Osteocyte (in vitro differentiated cells): Measurements from ENCODE around the gene IFTAP. TPM values are rescaled to one million over a fixed set of nuclear protein-coding genes. Genes with fewer than 3 reads are reported as not detected.
A peak's percentile ranks its signal among the peaks of the same experiment; 100 is the strongest.
"Not testable (repeated sequence)": the region's sequence is repeated elsewhere in the genome, so short reads cannot be mapped to it uniquely, and the experiment has no call there.

Experiments used
- DNase-seq: peaks from one replicate; pipeline ENCODE4 v3.0.0; 2021; ENCODE audit warnings: mixed read lengths; ENCODE audit not compliant: unreplicated experiment; ENCODE audit errors: extremely low spot score
- H3K27ac Mint-ChIP-seq: one replicate; pipeline ENCODE4 v1.8.0; 2021; ENCODE audit warnings: mild to moderate bottlenecking, mixed read lengths; ENCODE audit not compliant: unreplicated experiment
- H3K27me3 Mint-ChIP-seq: one replicate; pipeline ENCODE4 v1.8.0; 2021; ENCODE audit warnings: mixed read lengths; ENCODE audit not compliant: unreplicated experiment
- H3K36me3 Mint-ChIP-seq: one replicate; pipeline ENCODE4 v1.8.0; 2021; ENCODE audit warnings: mixed read lengths; ENCODE audit not compliant: unreplicated experiment
- H3K4me1 Mint-ChIP-seq: one replicate; pipeline ENCODE4 v1.8.0; 2021; ENCODE audit warnings: mixed read lengths; ENCODE audit not compliant: unreplicated experiment
- H3K4me3 Mint-ChIP-seq: one replicate; pipeline ENCODE4 v1.8.0; 2021; ENCODE audit warnings: mild to moderate bottlenecking, moderate library complexity, mixed read lengths; ENCODE audit not compliant: unreplicated experiment
- H3K9me3 Mint-ChIP-seq: one replicate; pipeline ENCODE4 v1.8.0; 2021; ENCODE audit warnings: mixed read lengths; ENCODE audit not compliant: unreplicated experiment
- long read RNA-seq: library from polyadenylated mRNA; unstranded; transcript quantifications from one replicate; pipeline ENCODE4 v2.0.0, GENCODE V29; 2021
- total RNA-seq: library from RNA; stranded (reverse); gene quantifications from 2 replicates; pipeline ENCODE4 v1.2.1, GENCODE V29; 2021
- TF ChIP-seq, protein P1 (sequence below): fragments of 200-600 bp; sonication (generic); IDR thresholded peaks from 2 replicates; pipeline ENCODE4 v1.5.0; 2021; ENCODE audit warnings: antibody characterized with exemption, mild to moderate bottlenecking, moderate library complexity

The IFTAP gene, protein sequence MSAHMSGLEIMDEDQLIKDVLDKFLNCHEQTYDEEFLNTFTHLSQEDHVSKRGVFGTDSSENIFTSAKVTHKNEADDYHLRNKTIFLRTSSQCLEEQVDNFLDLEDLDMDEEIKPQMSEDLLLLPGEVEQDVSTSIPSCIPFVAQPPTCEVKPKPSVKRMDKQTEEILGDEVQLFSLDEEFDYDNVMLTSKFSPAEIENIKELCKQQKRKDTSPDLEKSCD
- total RNA-seq, result 22.4 and 22.5 TPM in 2 replicates
- long read RNA-seq, transcript C11orf74-201 (6 exons, 863 nt), result major isoform, 6 of 21 reads
- long read RNA-seq, partial matches to known transcripts, result 1 of 21 reads
- long read RNA-seq, other reads (novel, unspliced or antisense), result 5 of 21 reads

DNA sequence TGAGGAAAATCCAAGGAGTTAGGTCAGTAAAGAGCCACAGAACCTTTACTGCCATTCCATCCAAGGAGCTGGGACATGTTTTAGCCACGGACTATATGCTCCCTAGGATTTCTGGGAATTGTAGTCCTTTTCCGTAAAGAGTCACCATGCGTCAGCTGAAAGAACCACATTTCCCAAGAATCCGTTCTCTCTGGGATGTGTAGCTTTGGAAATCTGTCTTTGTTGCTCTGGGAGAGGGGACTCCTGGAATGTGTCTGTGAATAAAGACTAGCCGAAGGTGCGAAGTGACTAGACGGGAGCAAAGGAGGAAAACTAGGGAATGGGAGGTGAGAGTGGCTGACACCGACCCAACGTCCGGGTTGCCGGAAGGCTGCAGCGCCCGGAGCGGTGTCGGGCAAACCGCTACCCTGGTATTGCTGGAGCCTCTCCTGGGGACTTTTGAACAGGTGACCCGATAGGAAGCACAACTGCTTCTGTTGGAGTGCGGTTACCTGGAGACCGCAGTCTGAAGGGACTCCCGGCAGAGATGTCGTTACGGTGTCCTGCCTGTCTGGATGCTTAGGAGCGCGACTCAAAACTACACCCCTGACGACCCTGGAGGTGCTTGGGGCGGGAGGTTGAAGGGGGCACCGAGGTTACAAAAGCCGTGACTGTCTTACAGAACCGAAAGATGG, at the start of gene IFTAP:
TSS of gene IFTAP (plus strand) at position 187 of the 674 bp plus-strand sequence. CDS start 15,602 bp downstream, outside the sequence.
- H3K36me3 Mint-ChIP-seq, result no peaks in the 10 kb centered on the region
- peaks cover 24% of the 10 kb centered on the region for H3K27me3 Mint-ChIP-seq
- H3K9me3 Mint-ChIP-seq, result no peaks in the 10 kb centered on the region
- peaks cover 14% of the 10 kb centered on the region for H3K4me1 Mint-ChIP-seq
- no peak for DNase-seq
- H3K4me3 Mint-ChIP-seq, result peak within 1 kb of the TSS; percentile 94
- TF ChIP-seq, protein P1, sequence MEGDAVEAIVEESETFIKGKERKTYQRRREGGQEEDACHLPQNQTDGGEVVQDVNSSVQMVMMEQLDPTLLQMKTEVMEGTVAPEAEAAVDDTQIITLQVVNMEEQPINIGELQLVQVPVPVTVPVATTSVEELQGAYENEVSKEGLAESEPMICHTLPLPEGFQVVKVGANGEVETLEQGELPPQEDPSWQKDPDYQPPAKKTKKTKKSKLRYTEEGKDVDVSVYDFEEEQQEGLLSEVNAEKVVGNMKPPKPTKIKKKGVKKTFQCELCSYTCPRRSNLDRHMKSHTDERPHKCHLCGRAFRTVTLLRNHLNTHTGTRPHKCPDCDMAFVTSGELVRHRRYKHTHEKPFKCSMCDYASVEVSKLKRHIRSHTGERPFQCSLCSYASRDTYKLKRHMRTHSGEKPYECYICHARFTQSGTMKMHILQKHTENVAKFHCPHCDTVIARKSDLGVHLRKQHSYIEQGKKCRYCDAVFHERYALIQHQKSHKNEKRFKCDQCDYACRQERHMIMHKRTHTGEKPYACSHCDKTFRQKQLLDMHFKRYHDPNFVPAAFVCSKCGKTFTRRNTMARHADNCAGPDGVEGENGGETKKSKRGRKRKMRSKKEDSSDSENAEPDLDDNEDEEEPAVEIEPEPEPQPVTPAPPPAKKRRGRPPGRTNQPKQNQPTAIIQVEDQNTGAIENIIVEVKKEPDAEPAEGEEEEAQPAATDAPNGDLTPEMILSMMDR, result no peak
- H3K27ac Mint-ChIP-seq, result peak within 1 kb of the TSS; percentile 73

DNA sequence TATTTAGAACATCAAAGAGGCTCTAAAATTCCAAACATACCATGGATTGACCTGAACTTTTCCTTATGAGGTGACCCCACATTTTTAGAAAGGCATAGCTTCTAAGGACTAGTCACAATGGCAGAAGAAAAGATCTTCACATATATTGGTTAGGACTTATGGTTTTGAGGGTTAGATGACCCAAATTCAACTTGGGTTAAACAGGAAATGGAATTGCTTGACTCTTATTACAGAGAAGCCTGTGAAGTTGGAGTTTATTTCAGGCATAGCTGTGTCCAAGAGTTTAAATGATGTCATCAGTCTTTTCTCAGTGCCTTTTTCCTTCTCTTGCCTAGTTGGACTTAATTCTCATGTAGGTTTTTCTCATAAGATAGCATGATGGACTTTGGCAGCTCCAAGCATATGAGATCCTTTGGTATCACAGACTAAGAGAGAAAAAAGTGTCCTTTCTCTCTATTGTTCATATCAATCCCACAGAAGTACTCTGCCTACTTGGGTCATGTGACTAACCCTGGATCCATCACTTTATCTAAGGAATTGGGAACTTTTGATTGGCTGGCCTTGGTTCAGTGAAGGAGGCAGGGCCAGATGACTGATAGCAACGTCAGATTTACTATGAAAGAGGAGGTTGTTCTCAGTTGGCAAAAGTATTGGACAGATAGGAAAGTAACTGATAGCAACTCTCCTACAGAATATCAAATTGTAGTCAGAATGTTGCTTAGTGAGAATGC, 43.8 kb upstream of the IFTAP start:
- H3K27ac Mint-ChIP-seq, result no peak overlapping the region
- H3K4me3 Mint-ChIP-seq, result no peak overlapping the region
- DNase-seq, result no peak
- H3K36me3 Mint-ChIP-seq, result no peaks in the 10 kb centered on the region
- H3K4me1 Mint-ChIP-seq, result no peaks in the 10 kb centered on the region
- H3K27me3 Mint-ChIP-seq, result peaks cover 37% of the 10 kb centered on the region
- TF ChIP-seq, protein P1, result no peak
- H3K9me3 Mint-ChIP-seq, result no peaks in the 10 kb centered on the region

DNA sequence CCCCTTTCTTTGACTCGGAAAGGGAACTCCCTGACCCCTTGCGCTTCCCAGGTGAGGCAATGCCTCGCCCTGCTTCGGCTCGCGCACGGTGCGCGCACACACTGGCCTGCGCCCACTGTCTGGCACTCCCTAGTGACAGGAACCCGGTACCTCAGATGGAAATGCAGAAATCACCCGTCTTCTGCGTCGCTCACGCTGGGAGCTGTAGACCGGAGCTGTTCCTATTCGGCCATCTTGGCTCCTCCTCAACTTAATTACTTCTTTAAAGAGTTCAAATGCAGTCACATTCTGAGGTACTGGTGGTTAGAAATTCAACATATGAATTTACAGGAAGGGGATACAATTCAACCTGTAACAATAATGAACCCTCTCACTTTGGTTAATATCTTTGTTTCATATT, 36.9 kb upstream of the IFTAP start:
- not testable (repeated sequence) for DNase-seq, H3K27ac Mint-ChIP-seq, H3K9me3 Mint-ChIP-seq, H3K4me1 Mint-ChIP-seq, H3K36me3 Mint-ChIP-seq
- Mint-ChIP-seq H3K27me3 (peaks cover 42% of the 10 kb centered on the region), H3K4me3 (peak overlapping the region; percentile 44)

DNA sequence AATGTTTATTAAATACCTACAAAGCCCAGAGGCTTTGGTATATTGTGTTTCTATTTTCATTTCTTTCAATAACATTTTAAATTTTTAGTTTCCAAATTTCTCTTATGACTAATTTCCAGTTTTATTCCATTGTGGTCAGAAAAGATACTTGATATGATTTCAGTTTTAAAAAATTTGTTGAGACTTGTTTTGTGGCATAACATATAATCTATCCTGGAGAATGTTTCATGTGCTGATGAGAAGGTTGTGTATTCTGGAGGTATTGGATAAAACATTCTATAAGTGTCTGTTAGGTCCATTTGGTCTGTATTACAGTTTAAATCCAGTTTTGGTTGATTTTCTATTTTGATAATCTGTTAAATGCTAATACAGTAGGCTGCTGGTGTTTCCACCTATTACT, 36.3 kb upstream of the IFTAP start:
- no peaks in the 10 kb centered on the region for H3K36me3 Mint-ChIP-seq
- no peak overlapping the region for H3K27ac Mint-ChIP-seq
- peaks cover 43% of the 10 kb centered on the region for H3K27me3 Mint-ChIP-seq
- DNase-seq, result no peak
- TF ChIP-seq, protein P1, result no peak
- H3K9me3 Mint-ChIP-seq, result peaks cover 6% of the 10 kb centered on the region
- peaks cover 4% of the 10 kb centered on the region for H3K4me1 Mint-ChIP-seq
- no peak overlapping the region for H3K4me3 Mint-ChIP-seq

DNA sequence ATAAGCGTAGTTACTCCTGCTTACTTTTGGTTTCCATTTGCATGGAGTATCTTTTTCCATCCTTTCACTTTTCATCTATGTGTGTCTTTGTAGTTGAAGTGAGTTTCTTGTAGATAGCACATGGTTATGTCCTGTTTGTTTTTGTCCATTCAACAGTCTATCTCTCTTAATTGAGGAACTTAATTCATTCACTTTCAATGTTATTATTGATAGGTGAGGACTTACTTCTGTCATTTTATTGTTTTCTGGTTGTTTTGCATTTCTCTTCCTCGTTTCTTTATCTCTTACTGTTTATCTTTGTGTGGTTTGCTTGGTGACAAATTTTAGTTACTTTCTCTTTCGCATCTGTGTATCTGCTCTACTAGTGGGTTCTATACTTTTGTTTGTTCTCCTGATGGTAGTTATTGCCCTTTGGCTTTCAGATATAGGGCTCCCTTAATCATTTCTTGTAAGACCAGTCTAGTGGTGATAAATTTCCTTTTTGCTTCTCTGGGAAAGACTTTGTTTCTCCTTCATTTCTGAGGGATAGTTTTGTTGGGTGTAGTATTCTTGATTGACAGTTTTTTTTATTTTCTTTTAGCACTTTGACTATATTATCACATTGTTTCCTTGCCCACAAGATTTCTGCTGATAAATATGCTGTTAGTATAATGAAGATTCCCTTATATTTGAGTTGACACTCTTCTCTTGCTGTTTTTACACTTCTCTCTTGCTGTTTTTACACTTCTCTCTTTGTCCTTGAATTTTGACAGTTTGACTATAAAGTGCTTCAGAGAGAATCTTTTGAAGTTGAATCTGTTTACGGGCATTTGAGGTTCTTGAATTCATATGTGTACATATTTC, 35.5 kb upstream of the IFTAP start:
- Mint-ChIP-seq H3K4me3 (no peak overlapping the region), H3K27me3 (peaks cover 47% of the 10 kb centered on the region), H3K9me3 (peaks cover 6% of the 10 kb centered on the region), H3K27ac (no peak overlapping the region), H3K4me1 (peaks cover 4% of the 10 kb centered on the region), H3K36me3 (no peaks in the 10 kb centered on the region)
- TF ChIP-seq, protein P1, result no peak
- DNase-seq, result no peak
